ENCODE results near the gene C16orf96. TPM values are rescaled to one million over a fixed set of nuclear protein-coding genes. Genes with fewer than 3 reads are reported as not detected.

The C16orf96 gene
- total RNA-seq, 1 experiment from 2014 or later = not detected

DNA sequence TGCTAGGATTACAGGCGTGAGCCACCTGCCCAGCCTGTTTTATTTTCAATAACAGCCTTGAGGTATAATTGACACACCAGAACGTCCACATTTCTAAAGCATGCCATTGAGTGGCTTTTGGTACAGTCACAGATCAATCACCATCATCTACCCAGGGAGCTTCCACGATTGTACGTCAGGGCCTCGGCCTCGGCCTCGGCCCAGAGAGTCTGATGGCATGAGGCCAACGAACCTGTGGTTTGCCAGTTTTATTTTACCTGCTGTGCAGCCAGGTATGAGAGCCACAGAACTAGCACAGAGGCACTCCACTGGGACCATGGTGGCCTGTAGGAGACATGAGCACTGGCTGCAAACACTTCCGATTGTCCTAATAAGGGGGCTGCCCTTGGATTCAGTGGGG is 50.2 kb downstream of the C16orf96 start:
- Histone ChIP-seq H3K4me3 (no peak overlapping the region), H3K36me3 (peaks cover 28% of the 10 kb centered on the region), H3K27me3 (replicated peaks) (no peaks in the 10 kb centered on the region), H3K9me3 (replicated peaks) (no peaks in the 10 kb centered on the region), H3K4me1 (replicated peaks) (no peaks in the 10 kb centered on the region), H3K27ac (no peak overlapping the region)
- DNase-seq (ENCODE audit: low read depth in 1 of 2, low spot score in 2 of 2) = no peak

DNA sequence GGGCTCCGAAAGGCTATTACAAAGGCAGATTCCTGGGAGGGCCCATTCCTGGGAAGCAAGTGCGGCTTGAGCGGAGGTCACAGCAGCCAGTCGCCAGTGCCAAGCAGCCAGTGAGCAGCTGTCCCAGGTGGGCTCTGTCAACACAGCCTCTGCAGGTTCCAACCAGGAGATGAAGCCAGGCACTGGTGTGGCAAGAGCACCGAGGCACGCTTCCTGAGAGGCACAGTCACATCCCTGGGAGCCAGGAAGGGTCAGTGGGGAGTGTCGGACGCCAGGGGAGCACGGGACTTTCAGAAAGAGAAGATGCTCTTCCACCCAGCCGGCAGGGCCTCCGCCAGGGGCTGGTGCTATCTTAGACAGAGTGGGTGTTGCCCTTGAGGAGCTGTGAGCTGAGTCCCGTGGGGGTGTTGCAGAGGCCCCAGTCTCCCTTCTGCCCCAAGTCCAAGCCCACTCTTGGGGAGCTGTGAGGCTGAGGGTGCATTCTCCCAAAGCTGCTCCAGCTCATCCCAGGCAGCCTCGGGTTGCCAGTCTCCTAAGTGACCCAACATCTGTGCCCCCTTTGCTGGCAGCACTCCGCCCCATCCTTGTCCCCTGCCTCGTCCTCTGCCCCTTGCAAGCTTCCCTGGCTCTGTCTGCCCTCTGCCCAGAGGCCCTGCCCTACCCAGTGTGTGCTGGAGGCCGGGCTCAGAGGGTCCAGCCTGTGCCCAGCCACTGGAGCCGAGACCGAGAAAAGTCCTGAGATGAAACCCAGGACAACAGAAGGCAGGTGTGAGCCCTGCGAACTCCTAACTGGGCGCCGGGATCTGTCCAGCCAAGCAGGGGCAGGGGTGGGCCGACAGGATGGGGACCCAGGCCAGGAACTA is 51.9 kb downstream of the C16orf96 start:
- no peaks in the 10 kb centered on the region for H3K9me3 ChIP-seq (replicated peaks)
- H3K4me3 ChIP-seq = no peak overlapping the region
- H3K27me3 ChIP-seq (replicated peaks) = no peaks in the 10 kb centered on the region
- DNase-seq (ENCODE audit: low read depth in 1 of 2, low spot score in 2 of 2) = no peak
- peaks cover 2% of the 10 kb centered on the region for H3K4me1 ChIP-seq (replicated peaks)
- H3K36me3 ChIP-seq = peaks cover 31% of the 10 kb centered on the region
- no peak overlapping the region for H3K27ac ChIP-seq

DNA sequence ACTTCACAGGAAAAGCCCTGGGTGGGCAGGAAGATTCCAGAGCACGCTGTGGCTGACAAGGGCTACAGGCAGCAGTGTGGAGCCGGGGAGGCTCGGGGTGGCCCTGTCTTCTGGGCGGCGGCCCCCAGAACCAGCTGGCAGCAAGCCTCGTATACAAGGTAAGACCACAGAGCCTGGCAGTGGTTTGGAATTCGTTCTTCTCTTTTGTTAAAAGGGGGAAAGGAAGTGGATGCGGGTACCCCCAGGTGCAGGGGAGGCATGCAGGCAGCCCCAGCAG is 52.5 kb downstream of the C16orf96 start:
- peaks cover 8% of the 10 kb centered on the region for H3K4me1 ChIP-seq (replicated peaks)
- H3K36me3 ChIP-seq = peaks cover 32% of the 10 kb centered on the region
- no peaks in the 10 kb centered on the region for H3K9me3 ChIP-seq (replicated peaks)
- H3K4me3 ChIP-seq = no peak overlapping the region
- no peak overlapping the region for H3K27ac ChIP-seq
- H3K27me3 ChIP-seq (replicated peaks) = no peaks in the 10 kb centered on the region
- no peak for DNase-seq (ENCODE audit: low read depth in 1 of 2, low spot score in 2 of 2)

DNA sequence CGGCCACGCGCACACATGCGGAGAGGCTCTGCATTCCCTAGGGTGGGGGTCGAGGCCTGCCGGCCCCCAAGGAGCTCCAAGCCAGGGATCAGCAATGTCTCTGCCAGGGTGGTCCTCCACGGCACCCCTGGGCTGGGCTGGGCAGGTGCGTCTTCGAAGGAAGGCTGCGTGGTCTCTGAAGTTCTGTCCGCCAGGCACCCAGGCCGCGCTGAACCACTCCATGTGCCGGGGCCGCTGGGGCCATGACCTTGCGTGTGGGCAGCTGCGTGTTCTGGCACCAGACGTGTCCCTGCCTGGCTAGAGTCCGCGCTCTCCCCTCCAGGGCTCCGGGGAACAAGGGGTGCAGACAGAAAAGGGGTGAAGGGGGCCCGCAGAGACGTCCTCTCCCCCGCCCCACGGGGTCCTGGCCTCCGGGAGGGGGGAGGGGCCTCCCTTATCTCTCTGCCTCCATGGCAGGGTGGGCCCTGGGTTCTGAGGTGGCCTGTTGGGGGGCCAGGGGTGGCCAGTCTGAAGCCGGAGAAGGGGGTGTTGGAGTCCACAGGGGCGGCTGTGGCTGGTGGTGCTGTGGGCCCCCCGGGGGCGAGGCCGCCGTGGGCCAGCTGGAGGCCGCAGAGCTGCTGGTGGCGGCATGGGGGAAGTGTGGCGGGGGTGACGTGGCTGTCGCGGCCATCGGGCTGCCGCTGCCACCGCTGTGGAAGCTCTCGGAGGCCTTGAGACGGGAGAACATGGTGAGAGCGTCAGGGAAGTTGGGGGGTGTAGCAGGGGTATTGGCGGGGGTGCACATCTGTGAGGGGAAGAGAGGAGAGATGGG is 53.3 kb downstream of the C16orf96 start:
- Histone ChIP-seq H3K4me3 (no peak overlapping the region), H3K27ac (no peak overlapping the region), H3K36me3 (peaks cover 39% of the 10 kb centered on the region), H3K4me1 (replicated peaks) (peaks cover 13% of the 10 kb centered on the region), H3K27me3 (replicated peaks) (no peaks in the 10 kb centered on the region), H3K9me3 (replicated peaks) (peaks cover 4% of the 10 kb centered on the region; the same call in 1 of the 2 replicates)
- DNase-seq (ENCODE audit: low read depth in 1 of 2, low spot score in 2 of 2) = no peak

DNA sequence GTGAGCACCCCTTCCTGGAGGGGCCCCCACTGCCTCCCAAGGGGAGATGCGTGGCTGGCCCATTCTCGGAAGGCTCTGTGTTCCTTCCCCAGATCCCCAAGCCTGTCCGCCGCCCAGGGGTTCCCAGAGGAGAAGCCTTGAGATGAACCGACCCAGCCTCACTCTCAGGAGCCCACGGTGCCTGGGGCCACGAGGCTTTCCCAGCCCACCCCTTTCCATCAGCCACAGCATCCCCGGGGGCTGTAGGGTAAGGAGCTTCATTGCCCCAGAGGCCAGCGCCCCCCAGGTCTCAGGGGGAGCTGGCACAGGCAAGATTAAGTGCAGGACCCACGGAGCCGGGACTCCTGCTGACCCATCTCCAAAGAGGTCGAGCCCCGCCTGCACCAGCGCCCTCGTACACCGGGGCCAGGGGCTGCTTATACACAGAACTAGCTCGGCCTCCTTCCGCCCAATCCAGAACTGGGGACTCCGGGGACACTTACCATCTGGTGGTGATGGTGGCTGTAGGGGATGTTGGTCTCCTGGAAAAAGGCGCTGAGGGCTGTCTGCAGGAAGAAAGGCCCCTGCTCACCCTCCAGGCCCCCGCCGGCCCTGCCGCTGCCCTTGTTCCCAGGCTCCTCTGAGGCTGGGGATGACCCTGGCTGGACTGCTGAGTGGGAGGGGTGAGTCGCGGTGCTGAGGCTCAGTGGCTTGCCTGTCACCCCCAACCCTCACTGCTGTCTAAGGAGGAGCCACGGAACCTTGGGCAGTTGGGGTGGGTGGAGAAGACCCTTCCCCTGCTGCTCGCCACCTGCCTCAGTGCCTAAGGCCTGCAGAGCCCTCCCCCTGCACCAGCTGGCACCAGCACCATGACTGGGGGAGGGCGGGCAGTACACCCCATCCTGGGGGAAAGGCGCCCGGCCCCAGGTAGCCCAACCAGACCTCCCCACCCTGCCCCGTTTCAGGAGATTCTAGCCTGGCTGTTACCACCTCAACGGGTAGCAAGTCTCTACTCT is 54.2 kb downstream of the C16orf96 start:
- peaks cover 19% of the 10 kb centered on the region for H3K4me1 ChIP-seq (replicated peaks)
- no peak overlapping the region for H3K4me3 ChIP-seq
- peaks cover 4% of the 10 kb centered on the region; the same call in 1 of the 2 replicates for H3K9me3 ChIP-seq (replicated peaks)
- H3K27ac ChIP-seq = no peak overlapping the region
- peaks cover 42% of the 10 kb centered on the region for H3K36me3 ChIP-seq
- no peaks in the 10 kb centered on the region for H3K27me3 ChIP-seq (replicated peaks)
- DNase-seq (ENCODE audit: low read depth in 1 of 2, low spot score in 2 of 2) = no peak

DNA sequence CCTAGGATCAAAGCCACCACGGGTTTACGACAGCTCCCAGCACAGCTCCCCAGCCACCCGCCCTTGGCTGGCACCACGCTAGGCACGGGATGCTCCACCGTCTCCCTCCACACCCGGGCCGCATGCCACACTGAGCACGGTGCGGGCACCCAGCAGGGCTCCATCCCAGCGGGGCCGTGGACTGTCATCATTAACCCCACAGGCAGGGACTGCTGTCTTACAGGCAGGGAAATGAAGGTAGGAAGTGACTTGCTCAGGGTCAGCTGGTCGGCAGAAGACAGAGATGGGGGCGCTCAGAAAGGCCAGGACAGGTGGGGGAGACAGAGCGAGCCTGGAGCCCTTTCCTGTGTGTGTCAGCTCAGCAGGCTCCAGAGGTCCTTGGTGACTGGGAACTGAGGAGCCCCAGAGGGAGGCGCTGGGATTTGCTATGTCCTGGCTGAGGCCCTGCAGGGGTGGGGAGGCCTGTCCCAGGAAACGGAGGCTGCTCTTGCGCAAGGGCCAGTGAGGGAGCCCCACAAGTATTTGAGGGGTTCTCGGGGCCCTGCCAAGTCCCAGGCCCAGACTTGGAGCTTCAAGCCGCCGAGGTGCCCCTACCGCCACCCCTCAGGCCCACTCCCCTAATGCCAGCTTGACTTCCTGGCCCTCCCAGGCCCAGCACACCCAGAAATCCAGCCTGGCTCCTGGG is 55.3 kb downstream of the C16orf96 start:
- DNase-seq (ENCODE audit: low read depth in 1 of 2, low spot score in 2 of 2) = no peak
- H3K9me3 ChIP-seq (replicated peaks) = peaks cover 4% of the 10 kb centered on the region; the same call in 1 of the 2 replicates
- no peak overlapping the region for H3K4me3 ChIP-seq
- H3K4me1 ChIP-seq (replicated peaks) = peaks cover 28% of the 10 kb centered on the region
- peaks cover 42% of the 10 kb centered on the region for H3K36me3 ChIP-seq
- H3K27me3 ChIP-seq (replicated peaks) = no peaks in the 10 kb centered on the region
- no peak overlapping the region for H3K27ac ChIP-seq

DNA sequence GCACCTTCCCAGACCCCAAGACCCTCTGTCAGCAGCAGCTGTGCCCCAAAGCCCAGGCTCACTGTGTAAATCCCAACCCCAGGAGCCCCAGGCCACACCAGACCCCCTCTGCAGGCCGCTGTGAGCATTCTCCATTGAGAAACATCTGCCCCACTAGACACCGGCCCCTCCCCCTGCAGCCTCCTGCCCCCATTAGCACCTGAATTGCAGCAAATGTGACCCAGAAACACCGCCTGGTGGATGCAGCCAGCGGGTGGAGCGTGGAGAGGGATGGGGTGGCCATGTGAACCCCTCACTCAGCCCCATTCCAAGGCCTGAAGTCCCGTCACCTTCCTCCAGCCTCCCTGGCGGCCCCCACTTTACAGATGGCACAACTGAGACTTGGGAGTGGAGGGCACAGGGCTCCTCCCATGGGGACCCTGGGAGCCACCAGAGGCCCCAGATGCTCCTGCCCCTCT is 56.4 kb downstream of the C16orf96 start:
- Histone ChIP-seq H3K4me3 (no peak overlapping the region), H3K4me1 (replicated peaks) (peaks cover 32% of the 10 kb centered on the region), H3K27me3 (replicated peaks) (no peaks in the 10 kb centered on the region), H3K27ac (no peak overlapping the region), H3K9me3 (replicated peaks) (peaks cover 4% of the 10 kb centered on the region; the same call in 1 of the 2 replicates), H3K36me3 (peaks cover 34% of the 10 kb centered on the region)
- DNase-seq (ENCODE audit: low read depth in 1 of 2, low spot score in 2 of 2) = no peak

DNA sequence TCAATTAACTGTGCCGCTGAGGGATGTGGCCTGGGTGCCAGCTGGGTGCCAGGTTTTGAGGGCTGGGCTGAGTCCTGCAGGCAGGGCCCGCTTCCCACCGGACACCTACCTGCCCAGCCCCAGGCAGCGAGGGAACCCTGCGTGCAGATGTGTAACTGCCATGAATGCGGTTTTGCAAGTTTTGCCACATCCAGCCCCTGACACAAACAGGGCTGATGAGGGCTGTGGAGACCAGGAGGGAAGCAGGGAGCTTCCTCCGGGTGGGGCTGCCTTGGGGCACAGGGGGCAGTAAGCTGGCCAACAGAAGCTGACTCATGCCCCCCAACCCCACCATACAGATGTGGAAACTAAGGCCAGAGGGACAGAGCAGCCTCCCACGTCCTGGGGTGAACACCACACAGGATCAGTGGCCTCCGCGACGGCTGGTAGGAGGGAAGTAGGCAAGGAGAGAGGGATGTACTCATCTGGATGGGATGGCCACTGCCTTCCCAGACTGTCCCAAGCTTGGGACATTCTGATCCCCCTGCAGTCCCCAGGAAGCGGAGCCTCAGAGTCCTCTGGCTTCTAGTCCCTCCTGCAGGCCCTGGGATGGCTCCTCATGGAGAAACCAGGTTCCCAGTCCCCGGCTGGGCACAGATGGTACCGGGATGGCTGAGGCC is 57.0 kb downstream of the C16orf96 start:
- H3K4me1 ChIP-seq (replicated peaks) = peaks cover 32% of the 10 kb centered on the region
- no peaks in the 10 kb centered on the region for H3K27me3 ChIP-seq (replicated peaks)
- peak overlapping the region; percentile 97 for H3K4me3 ChIP-seq
- peaks cover 4% of the 10 kb centered on the region; the same call in 1 of the 2 replicates for H3K9me3 ChIP-seq (replicated peaks)
- no peak for DNase-seq (ENCODE audit: low read depth in 1 of 2, low spot score in 2 of 2)
- no peak overlapping the region for H3K27ac ChIP-seq
- H3K36me3 ChIP-seq = peaks cover 29% of the 10 kb centered on the region

DNA sequence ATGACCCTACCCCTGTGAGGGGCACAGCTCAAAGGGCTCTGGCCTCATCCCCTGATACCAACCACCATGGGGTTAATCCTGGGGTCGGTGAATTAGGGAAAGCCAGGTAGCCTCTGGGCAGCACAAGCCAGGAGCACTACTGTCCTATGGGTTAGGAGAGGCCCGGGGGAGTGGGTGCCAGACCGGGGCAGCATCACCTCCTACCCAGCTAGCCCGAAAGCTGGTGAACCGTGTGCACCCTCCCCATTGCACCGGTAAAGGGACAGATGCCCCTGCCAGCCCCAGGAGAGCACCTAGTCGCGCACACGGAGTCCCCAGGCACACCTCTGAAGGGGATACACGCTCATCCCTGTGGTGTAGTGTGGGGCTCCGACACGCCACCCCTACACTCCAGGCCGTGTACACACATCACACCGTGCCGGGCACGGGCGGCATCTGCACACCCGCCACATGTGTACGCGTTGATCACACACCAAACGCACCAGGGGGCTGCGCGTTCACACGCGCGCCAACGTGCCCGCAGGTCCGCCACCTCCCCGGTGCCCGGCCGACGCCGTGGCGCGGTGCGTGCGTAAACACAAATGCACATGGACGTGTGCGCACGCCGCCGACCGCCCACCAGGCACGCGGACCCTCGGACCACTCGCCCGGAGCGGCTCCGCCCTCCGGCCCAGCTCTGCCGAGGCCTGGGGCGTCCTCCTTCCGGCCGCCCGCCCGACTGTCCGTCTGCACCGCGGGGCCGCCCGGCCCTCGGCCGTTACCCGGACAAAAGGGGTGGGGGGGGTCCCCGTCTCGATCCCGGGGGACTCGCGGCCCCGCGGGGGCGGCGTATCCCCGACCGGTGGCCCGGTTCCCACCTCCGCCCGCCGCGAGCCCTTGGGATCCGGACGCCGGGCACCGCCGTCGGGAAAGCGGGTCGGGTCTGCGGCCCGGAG is 57.8 kb downstream of the C16orf96 start:
- peak overlapping the region; percentile 97 for H3K4me3 ChIP-seq
- H3K27ac ChIP-seq = peak overlapping the region; percentile 66

DNA sequence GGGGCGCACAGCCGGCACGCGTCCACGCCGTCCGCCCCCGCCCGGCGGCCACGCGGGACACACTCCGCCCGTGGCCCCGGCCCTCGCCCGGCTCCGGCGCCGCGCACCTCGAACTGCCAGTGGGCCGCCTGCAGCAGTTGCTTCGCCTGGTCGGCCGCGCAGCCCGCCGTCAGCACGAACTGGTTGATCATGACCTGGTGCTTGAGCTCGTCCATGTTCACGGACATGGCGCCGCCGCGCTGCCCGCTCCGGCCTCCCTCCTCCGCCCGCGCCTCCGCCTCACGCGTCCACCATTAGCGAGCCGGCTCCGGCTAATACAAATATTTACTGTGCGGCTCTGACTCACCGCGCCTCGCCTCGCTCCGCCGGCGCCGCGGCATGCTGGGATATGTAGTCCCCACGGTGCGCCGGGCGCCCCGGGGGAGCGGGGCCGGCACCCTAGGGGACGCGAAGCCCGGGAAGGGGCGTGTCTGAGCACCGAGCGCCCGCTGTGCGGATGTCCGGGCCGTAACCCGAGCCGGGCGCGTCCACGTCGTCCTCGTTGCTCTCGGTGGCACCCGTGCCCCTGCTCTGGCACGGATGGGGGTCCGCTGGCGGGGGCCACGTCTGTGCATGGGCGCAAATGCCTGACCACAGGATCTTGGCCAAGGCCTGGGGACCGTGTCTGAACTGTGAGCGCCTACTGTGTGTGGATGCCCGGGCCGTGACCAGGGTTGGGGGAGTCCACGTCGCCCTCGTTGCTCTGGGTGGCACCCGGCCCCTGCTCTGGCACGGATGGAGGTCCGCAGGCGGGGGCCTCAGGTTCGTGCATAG is 58.6 kb downstream of the C16orf96 start, which contains the start of gene UBALD1:
Gene UBALD1 (minus strand): TSS at position 318 of the 813 bp plus-strand sequence. CDS start 91 bp downstream, at position 227.
- peaks cover 32% of the 10 kb centered on the region for H3K4me1 ChIP-seq (replicated peaks)
- peaks cover 16% of the 10 kb centered on the region for H3K36me3 ChIP-seq
- peak within 1 kb of the TSS; percentile 97 for H3K4me3 ChIP-seq
- peak; percentile 82 to 90 for DNase-seq (ENCODE audit: low read depth in 1 of 2, low spot score in 2 of 2)
- no peaks in the 10 kb centered on the region for H3K27me3 ChIP-seq (replicated peaks)
- H3K9me3 ChIP-seq (replicated peaks) = peaks cover 4% of the 10 kb centered on the region; the same call in 1 of the 2 replicates
- peak within 1 kb of the TSS; percentile 66 for H3K27ac ChIP-seq

More for the DNA sequence above, 57.8 kb downstream of the C16orf96 start:
- peak in 1 of 2 experiments; percentile 27 for DNase-seq (ENCODE audit: low read depth in 1 of 2, low spot score in 2 of 2)
- H3K9me3 ChIP-seq (replicated peaks) = peaks cover 4% of the 10 kb centered on the region; the same call in 1 of the 2 replicates
- peaks cover 32% of the 10 kb centered on the region for H3K4me1 ChIP-seq (replicated peaks)
- H3K27me3 ChIP-seq (replicated peaks) = no peaks in the 10 kb centered on the region
- peaks cover 23% of the 10 kb centered on the region for H3K36me3 ChIP-seq
